Caco-2 (cell line): ENCODE data around the gene GTF3C4. TPM values are rescaled to one million over a fixed set of nuclear protein-coding genes. Genes with fewer than 3 reads are reported as not detected.
"Not testable (repeated sequence)": the region's sequence is repeated elsewhere in the genome, so short reads cannot be mapped to it uniquely, and the experiment has no call there.

Experiments
- BruUV-seq: library from RNA; stranded (reverse); fragments of 400-500 nt; replicated peaks from 2 replicates; lab custom pipeline; 2021; lab: Mats Ljungman, UMichigan
- CTCF ChIA-PET: fragments of 300-600 bp; sonication (Branson Sonifier 250); formaldehyde crosslinking; loops from one replicate; lab custom pipeline; 2022; ENCODE audit warnings: antibody characterized with exemption; lab: Charles Lee
- POLR2A ChIA-PET: fragments of 300-600 bp; sonication (Branson Sonifier 250); formaldehyde crosslinking; loops from one replicate; lab custom pipeline; 2022; ENCODE audit warnings: antibody characterized with exemption; lab: Charles Lee
- DNase-seq, 2 experiments: peaks; one replicate each; pipeline versions ENCODE4 v3.0.0 to v3.0.0-alpha.2; 2020 to 2022
- H3K27me3 ChIP-seq: replicated peaks from 2 replicates; pipeline ENCODE4 v1.6.0; 2011; ENCODE audit warnings: low read length; ENCODE audit not compliant: control insufficient read depth, insufficient read depth
- H3K36me3 ChIP-seq: 2 replicates; pipeline ENCODE4 v1.5.1; 2011; ENCODE audit warnings: low read length; ENCODE audit not compliant: control insufficient read depth, insufficient read depth
- H3K4me1 ChIP-seq: fragments of 250-450 bp; sonication (Bioruptor Pico); 2 replicates; pipeline ENCODE4 v1.5.1; 2020; ENCODE audit warnings: mild to moderate bottlenecking
- H3K4me3 ChIP-seq: 2 replicates; pipeline ENCODE4 v1.5.1; 2011; ENCODE audit warnings: low read depth, mild to moderate bottlenecking, control low read depth, low read length
- H3K9me3 ChIP-seq: fragments of 250-450 bp; sonication (Bioruptor Pico); 2 replicates; pipeline ENCODE4 v1.5.1; 2020; ENCODE audit warnings: mild to moderate bottlenecking, moderate library complexity
- H3K27ac Mint-ChIP-seq: one replicate; pipeline ENCODE4 v1.8.0; 2022; ENCODE audit warnings: mixed read lengths; ENCODE audit not compliant: unreplicated experiment
- H3K27me3 Mint-ChIP-seq: one replicate; pipeline ENCODE4 v1.8.0; 2022; ENCODE audit warnings: mixed read lengths; ENCODE audit not compliant: insufficient read depth, unreplicated experiment
- H3K36me3 Mint-ChIP-seq: one replicate; pipeline ENCODE4 v1.8.0; 2022; ENCODE audit warnings: mild to moderate bottlenecking, mixed read lengths; ENCODE audit not compliant: insufficient read depth, unreplicated experiment
- H3K4me1 Mint-ChIP-seq: one replicate; pipeline ENCODE4 v1.8.0; 2022; ENCODE audit warnings: low read depth, mixed read lengths; ENCODE audit not compliant: unreplicated experiment
- H3K4me3 Mint-ChIP-seq: one replicate; pipeline ENCODE4 v1.8.0; 2022; ENCODE audit warnings: mild to moderate bottlenecking, moderate library complexity, mixed read lengths; ENCODE audit not compliant: unreplicated experiment
- H3K9me3 Mint-ChIP-seq: one replicate; pipeline ENCODE4 v1.8.0; 2022; ENCODE audit warnings: mixed read lengths; ENCODE audit not compliant: unreplicated experiment
- intact Hi-C: fragments of 100-400 bp; cut with micrococcal nuclease; formaldehyde crosslinking; loops from one replicate; pipeline ENCODE4 v1.10.0; 2022; ENCODE audit not compliant: unreplicated experiment
- total RNA-seq: library from RNA; stranded (reverse); gene quantifications from 2 replicates; pipeline ENCODE4 v1.2.3, GENCODE V29; 2022
- TF ChIP-seq, protein P1 (sequence below), 2 experiments: fragments of 200-600 bp in 1 of 2; IDR thresholded peaks; 1 replicate in 1 of 2; 2 replicates in 1 of 2; pipeline versions ENCODE4 v1.5.1 to v1.8.0; 2011 to 2022; ENCODE audit warnings: antibody characterized with exemption in 1 of 2, control low read depth in 1 of 2, inconsistent platforms in 1 of 2, low read depth in 1 of 2, low read length in 1 of 2, mild to moderate bottlenecking in 1 of 2, moderate library complexity in 1 of 2; ENCODE audit not compliant: insufficient read depth in 1 of 2, severe bottlenecking in 1 of 2, unreplicated experiment in 1 of 2

GTF3C4 gene
- total RNA-seq, 1 experiment from 2014 or later: 23.6 TPM

DNA sequence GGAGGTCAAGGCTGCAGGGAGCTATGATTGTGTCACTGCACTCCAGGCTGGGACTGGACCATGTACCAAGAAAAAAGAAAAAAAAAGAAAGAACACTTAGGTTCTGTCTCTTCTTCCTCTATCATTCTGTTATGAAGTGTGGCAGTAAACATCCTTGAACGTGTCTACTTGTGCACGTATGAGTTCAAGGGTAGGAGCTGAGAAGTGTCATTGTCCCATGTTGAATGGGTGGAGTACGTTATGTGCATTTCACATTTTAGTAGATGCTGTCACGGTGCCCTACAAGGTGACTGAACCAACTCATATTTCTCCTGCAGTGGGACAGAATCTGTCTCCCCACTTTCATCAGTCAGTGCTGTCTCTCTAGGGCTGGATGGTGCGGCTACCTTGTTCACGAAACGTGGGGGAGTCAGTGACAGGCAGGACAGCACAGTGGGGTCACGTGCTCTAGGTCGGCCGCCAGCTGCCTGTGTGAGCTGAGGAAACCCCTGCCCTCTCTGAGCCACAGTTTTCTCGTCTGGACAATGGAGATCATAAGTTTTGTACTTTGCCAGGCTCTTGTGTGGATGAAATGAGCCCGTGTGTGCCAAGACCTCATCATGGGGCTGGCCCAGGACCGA lies 47.2 kb downstream of the GTF3C4 start:
- TF ChIP-seq, protein P1, sequence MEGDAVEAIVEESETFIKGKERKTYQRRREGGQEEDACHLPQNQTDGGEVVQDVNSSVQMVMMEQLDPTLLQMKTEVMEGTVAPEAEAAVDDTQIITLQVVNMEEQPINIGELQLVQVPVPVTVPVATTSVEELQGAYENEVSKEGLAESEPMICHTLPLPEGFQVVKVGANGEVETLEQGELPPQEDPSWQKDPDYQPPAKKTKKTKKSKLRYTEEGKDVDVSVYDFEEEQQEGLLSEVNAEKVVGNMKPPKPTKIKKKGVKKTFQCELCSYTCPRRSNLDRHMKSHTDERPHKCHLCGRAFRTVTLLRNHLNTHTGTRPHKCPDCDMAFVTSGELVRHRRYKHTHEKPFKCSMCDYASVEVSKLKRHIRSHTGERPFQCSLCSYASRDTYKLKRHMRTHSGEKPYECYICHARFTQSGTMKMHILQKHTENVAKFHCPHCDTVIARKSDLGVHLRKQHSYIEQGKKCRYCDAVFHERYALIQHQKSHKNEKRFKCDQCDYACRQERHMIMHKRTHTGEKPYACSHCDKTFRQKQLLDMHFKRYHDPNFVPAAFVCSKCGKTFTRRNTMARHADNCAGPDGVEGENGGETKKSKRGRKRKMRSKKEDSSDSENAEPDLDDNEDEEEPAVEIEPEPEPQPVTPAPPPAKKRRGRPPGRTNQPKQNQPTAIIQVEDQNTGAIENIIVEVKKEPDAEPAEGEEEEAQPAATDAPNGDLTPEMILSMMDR (IDR thresholded peaks at IDR 0.05; ENCODE audit: insufficient read depth in 1 of 2, low read depth in 1 of 2, low read length in 1 of 2, severe bottlenecking in 1 of 2, unreplicated experiment in 1 of 2): no peak
- no peaks in the 10 kb centered on the region for H3K9me3 ChIP-seq
- no peak for DNase-seq
- Mint-ChIP-seq H3K9me3 (no peaks in the 10 kb centered on the region), H3K27ac (no peak overlapping the region), H3K4me1 (no peaks in the 10 kb centered on the region), H3K27me3 (no peaks in the 10 kb centered on the region), H3K4me3 (no peak overlapping the region), H3K36me3 (no peaks in the 10 kb centered on the region)
- no peaks in the 10 kb centered on the region for H3K4me1 ChIP-seq
- H3K27me3 ChIP-seq: no peaks in the 10 kb centered on the region
- no TSS peak for BruUV-seq
- POLR2A ChIA-PET: no interaction called here
- H3K36me3 ChIP-seq: no peaks in the 10 kb centered on the region
- intact Hi-C loops: no loop called here
- H3K4me3 ChIP-seq: no peak overlapping the region
- CTCF ChIA-PET: no interaction called here

DNA sequence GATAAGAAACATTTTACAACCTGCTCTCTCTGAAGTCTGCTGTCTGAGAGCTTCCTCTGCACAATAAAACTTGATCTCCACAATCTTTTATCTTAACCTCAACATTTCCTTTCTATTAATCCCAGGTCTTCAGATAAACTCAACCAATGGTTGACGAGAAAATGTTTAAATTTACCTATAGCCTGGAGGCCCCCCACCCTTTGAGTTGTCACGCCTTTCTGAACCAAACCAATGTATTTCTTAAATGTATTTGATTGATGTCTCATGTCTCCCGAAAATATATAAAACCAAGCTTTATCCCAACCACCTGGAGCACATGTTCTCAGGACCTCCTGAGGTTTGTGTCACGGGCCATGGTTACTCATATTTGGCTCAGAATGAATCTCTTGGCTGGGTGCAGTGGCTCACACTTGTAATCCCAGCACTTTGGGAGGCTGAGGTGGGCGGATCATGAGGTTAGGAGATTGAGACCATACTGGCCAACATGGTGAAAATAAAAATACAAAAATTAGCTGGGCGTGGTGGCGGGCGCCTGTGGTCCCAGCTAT lies 48.2 kb downstream of the GTF3C4 start:
- DNase-seq, POLR2A ChIA-PET, H3K27ac Mint-ChIP-seq, H3K27me3 Mint-ChIP-seq, H3K4me1 ChIP-seq, H3K4me3 Mint-ChIP-seq, H3K27me3 ChIP-seq, intact Hi-C loops, H3K36me3 ChIP-seq, H3K9me3 Mint-ChIP-seq, CTCF ChIA-PET, H3K4me3 ChIP-seq, H3K9me3 ChIP-seq, H3K36me3 Mint-ChIP-seq, BruUV-seq, H3K4me1 Mint-ChIP-seq: not testable (repeated sequence)

DNA sequence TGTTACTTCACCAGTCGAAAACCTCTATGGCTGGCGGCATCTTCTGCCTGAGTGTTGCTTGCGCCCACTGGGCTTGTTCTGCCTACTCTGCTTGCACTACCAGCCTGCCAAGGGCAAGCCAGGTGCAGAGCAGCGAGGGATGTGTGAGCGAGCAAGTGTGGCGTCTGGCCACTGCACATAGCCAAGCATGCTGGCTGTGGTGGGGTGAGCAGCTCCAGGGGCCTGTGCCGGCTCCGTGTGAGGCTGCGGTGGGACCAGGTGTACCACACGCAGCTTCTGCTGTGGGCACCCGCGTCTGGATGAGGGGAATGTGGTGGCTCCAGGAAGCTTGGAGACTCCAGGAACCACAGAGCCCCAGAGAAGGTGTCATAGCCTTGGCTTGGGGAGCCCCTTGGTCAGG lies 51.4 kb downstream of the GTF3C4 start:
- Histone ChIP-seq H3K4me1 (no peaks in the 10 kb centered on the region), H3K27me3 (no peaks in the 10 kb centered on the region), H3K9me3 (no peaks in the 10 kb centered on the region), H3K4me3 (no peak overlapping the region), H3K36me3 (no peaks in the 10 kb centered on the region)
- peaks cover 3% of the 10 kb centered on the region for H3K27me3 Mint-ChIP-seq
- ChIA-PET CTCF (no interaction called here), POLR2A (no interaction called here)
- no peaks in the 10 kb centered on the region for H3K4me1 Mint-ChIP-seq
- no peaks in the 10 kb centered on the region for H3K9me3 Mint-ChIP-seq
- no peak overlapping the region for H3K4me3 Mint-ChIP-seq
- H3K36me3 Mint-ChIP-seq: no peaks in the 10 kb centered on the region
- no peak overlapping the region for H3K27ac Mint-ChIP-seq
- DNase-seq: no peak
- BruUV-seq: no TSS peak
- intact Hi-C loops: no loop called here
- TF ChIP-seq, protein P1 (IDR thresholded peaks at IDR 0.05; ENCODE audit: insufficient read depth in 1 of 2, low read depth in 1 of 2, low read length in 1 of 2, severe bottlenecking in 1 of 2, unreplicated experiment in 1 of 2): no peak
